B cell (primary cell): Measurements from ENCODE around the gene ASCL2.

Source experiments
- CTCF ChIP-seq: fragments of 200-600 bp; IDR thresholded peaks from one replicate; pipeline ENCODE4 v1.8.0; 2022; ENCODE audit warnings: antibody characterized with exemption, mild to moderate bottlenecking
- EZH2 ChIP-seq: IDR thresholded peaks from 2 replicates; pipeline ENCODE4 v1.6.1; 2012; ENCODE audit warnings: borderline replicate concordance, low read depth, mild to moderate bottlenecking, moderate library complexity, low read length; ENCODE audit not compliant: insufficient read depth, poor library complexity, severe bottlenecking

DNA sequence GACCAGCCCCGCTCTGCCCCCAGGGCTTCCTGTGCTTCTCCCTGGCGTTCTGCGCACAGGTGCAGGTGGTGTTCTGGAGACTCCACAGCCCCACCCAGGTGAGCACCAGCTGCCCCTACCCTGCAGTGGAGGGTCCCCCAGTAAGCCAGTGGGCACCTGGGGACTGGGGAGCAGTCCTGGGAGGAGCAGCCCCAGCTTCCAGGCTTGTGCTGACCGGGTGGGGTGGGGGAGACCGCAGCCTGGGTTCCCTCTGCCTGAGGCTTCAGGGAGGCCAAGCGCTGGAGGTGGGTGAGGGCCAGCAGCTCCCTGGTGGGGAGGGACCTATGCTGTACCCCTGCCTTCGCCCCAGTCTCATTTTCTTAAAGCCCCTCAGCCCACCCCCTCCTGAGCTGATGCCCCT, 38.3 kb upstream of the ASCL2 start:
- TF ChIP-seq CTCF (no peak), EZH2 (no peak)
